Right lobe of liver (tissue), 4 donors: ENCODE data around the gene COG3.

ENCODE experiments used
- CTCF ChIP-seq, 4 donors: fragments of 200-600 bp in 3 of 4; fragments of 450-650 bp in 1 of 4; IDR thresholded peaks; one replicate each; pipeline versions ENCODE4 v1.5.1 to v1.8.0; 2016 to 2022; ENCODE audit warnings: antibody characterized with exemption in 4 of 4, mild to moderate bottlenecking in 2 of 4
- POLR2A ChIP-seq: fragments of 450-650 bp; IDR thresholded peaks from one replicate; pipeline ENCODE4 v1.6.1; 2017; ENCODE audit warnings: antibody characterized with exemption, mild to moderate bottlenecking
- donor health status: DM: no; HTN: no; CAD: no.
- donor health status: DM: no; HTN: no; CAD: no.
- donor health status: DM: no; HTN: yes; CAD: no.

GRCh38 chr13:45419945-45420344 lies 44.8 kb upstream of the COG3 start:
- TF ChIP-seq CTCF (IDR thresholded peaks at IDR 0.05) = no peak
- TF ChIP-seq POLR2A = no peak
